Transverse colon (tissue), 4 donors: ENCODE measurements around the gene POLR1G.
A peak's percentile ranks its signal among the peaks of the same experiment; 100 is the strongest.

Experiments
- EP300 ChIP-seq: sonication (generic); formaldehyde crosslinking; IDR thresholded peaks from one replicate; pipeline ENCODE4 v1.6.1; 2017; ENCODE audit warnings: antibody characterized with exemption, low read depth
- POLR2A ChIP-seq: fragments of 450-650 bp; IDR thresholded peaks from one replicate; pipeline ENCODE4 v1.6.1; 2016; ENCODE audit warnings: antibody characterized with exemption, mild to moderate bottlenecking, moderate library complexity
- POLR2AphosphoS5 ChIP-seq, 3 donors: sonication (generic); formaldehyde crosslinking; IDR thresholded peaks; one replicate each; pipeline ENCODE4 v1.6.1; 2016; ENCODE audit warnings: antibody characterized with exemption in 3 of 3
- TF ChIP-seq, protein P1 (sequence below), 5 experiments: fragments of 200-600 bp in 3 of 5; fragments of 450-650 bp in 2 of 5; sonication (generic) in 3 of 5; IDR thresholded peaks; 1 replicate in 2 of 5; 2 replicates in 3 of 5; pipeline ENCODE4 v1.5.1; 2016 to 2017; ENCODE audit warnings: antibody characterized with exemption in 5 of 5, inconsistent platforms in 3 of 5, mild to moderate bottlenecking in 2 of 5, moderate library complexity in 1 of 5

DNA sequence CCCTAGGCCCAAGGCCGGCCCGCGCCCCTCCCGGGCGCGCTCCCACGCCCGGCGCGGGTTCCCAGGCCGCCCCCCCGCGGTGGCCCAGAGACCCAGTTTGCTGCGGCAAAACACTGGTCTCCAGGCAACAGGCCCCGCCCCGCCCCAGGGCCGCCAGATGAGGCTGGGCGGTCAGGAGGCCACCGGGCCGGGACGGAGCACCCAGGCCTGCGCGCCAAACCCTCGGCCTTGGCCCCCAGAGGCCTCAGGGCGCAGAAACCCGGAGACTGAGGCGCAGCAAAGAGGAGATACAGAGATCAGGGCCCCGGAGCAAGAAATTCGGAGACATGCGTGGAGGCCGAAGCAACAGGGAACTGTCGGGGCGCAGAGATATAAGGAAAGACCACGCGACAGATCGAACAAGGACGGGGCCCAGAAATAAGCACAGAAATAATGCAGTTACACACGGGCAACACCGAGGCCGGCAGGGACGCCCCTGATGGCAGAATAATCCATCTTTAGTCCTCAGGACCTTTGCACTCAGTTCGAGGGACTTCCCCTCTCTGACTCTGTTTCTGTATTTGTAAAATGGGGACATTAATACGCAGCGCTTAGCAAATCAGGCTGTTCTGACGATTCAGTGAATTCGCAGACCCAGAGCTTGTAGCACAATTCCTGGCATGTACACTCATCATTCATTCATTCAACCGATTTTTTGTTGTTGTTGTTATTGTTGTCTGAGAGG is 38.0 kb downstream of the POLR1G start:
- TF ChIP-seq POLR2A (peak; percentile 45), POLR2AphosphoS5 (IDR thresholded peaks at IDR 0.05) (peak; percentile 40 to 74 (median 58)), EP300 (peak; percentile 69)
- TF ChIP-seq, protein P1, sequence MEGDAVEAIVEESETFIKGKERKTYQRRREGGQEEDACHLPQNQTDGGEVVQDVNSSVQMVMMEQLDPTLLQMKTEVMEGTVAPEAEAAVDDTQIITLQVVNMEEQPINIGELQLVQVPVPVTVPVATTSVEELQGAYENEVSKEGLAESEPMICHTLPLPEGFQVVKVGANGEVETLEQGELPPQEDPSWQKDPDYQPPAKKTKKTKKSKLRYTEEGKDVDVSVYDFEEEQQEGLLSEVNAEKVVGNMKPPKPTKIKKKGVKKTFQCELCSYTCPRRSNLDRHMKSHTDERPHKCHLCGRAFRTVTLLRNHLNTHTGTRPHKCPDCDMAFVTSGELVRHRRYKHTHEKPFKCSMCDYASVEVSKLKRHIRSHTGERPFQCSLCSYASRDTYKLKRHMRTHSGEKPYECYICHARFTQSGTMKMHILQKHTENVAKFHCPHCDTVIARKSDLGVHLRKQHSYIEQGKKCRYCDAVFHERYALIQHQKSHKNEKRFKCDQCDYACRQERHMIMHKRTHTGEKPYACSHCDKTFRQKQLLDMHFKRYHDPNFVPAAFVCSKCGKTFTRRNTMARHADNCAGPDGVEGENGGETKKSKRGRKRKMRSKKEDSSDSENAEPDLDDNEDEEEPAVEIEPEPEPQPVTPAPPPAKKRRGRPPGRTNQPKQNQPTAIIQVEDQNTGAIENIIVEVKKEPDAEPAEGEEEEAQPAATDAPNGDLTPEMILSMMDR (IDR thresholded peaks at IDR 0.05) = peak in 1 of 5 experiments; percentile 9
